GM18868 (cell line): ENCODE measurements around the gene TP53I13.

ENCODE experiments used
- ATAC-seq: cut with Tn5 transposase; IDR thresholded peaks from one replicate; pipeline ENCODE4 v1.9.1; 2021; ENCODE audit warnings: mild to moderate bottlenecking, moderate library complexity; ENCODE audit not compliant: unreplicated experiment

Gene TP53I13

GRCh38 chr17:29591737-29592608 lies 23.5 kb downstream of the TP53I13 start:
- ATAC-seq, result no peak

- no peak for ATAC-seq
These were observed 24.5 kb downstream of the TP53I13 start, which contains the start of gene ANKRD13B for GRCh38 chr17:29592850-29593551. Gene ANKRD13B, plus strand, starts transcription at chr17:29593132. Its CDS starts 490 bp downstream, at chr17:29593622.

GRCh38 chr17:29593591-29594518 lies 25.4 kb downstream of the TP53I13 start:
- no peak for ATAC-seq

- no peak for ATAC-seq
These were observed 26.1 kb downstream of the TP53I13 start for GRCh38 chr17:29594519-29595090.

GRCh38 chr17:29595107-29595942 lies 26.8 kb downstream of the TP53I13 start:
- no peak for ATAC-seq

- ATAC-seq, result no peak
These were observed 27.7 kb downstream of the TP53I13 start for GRCh38 chr17:29595943-29596774.

GRCh38 chr17:29596811-29597210 lies 28.3 kb downstream of the TP53I13 start:
- no peak for ATAC-seq

GRCh38 chr17:29597361-29598172 lies 29.1 kb downstream of the TP53I13 start:
- ATAC-seq, result no peak

GRCh38 chr17:29603109-29603674 lies 34.7 kb downstream of the TP53I13 start:
- no peak for ATAC-seq

- ATAC-seq, result no peak
These were observed 39.2 kb downstream of the TP53I13 start for GRCh38 chr17:29607557-29608195.

GRCh38 chr17:29608986-29609385 lies 40.5 kb downstream of the TP53I13 start:
- ATAC-seq, result no peak

GRCh38 chr17:29610395-29610794 lies 41.9 kb downstream of the TP53I13 start:
- no peak for ATAC-seq

GRCh38 chr17:29611351-29612093 lies 43.0 kb downstream of the TP53I13 start:
- ATAC-seq, result no peak

GRCh38 chr17:29612094-29612403 lies 43.5 kb downstream of the TP53I13 start:
- no peak for ATAC-seq

GRCh38 chr17:29612404-29613280 lies 44.1 kb downstream of the TP53I13 start:
- no peak for ATAC-seq
